Naive thymus-derived CD4-positive, alpha-beta T cell (primary cell): ENCODE data around the gene GABRG3. TPM values are rescaled to one million over a fixed set of nuclear protein-coding genes. Genes with fewer than 3 reads are reported as not detected.

Experiments used
- ATAC-seq: fragments of 150-1000 bp; cut with Tn5 transposase; 2 replicates; pipeline ENCODE4 v1.10.0; 2021; ENCODE audit warnings: mild to moderate bottlenecking, moderate library complexity
- CTCF ChIA-PET: fragments of 350-600 bp; sonication (Branson Sonifier 250); formaldehyde crosslinking; loops from one replicate; lab custom pipeline; 2021; ENCODE audit warnings: antibody characterized with exemption; lab: Charles Lee
- POLR2A ChIA-PET: fragments of 350-600 bp; sonication (Branson Sonifier 250); formaldehyde crosslinking; loops from one replicate; lab custom pipeline; 2021; ENCODE audit warnings: antibody characterized with exemption, inconsistent platforms; lab: Charles Lee
- DNase-seq, 9 donors: peaks; one replicate each; pipeline versions ENCODE4 v3.0.0 to v3.0.0-alpha.2; 2020 to 2022; ENCODE audit warnings: mixed read lengths in 1 of 9
- H3K27ac ChIP-seq: one replicate; pipeline ENCODE4 v1.7.0; 2013; ENCODE audit warnings: mild to moderate bottlenecking, low read depth, low read length, moderate library complexity
- H3K27me3 ChIP-seq, 2 donors: one replicate each; pipeline ENCODE4 v1.7.0; 2013; ENCODE audit warnings: low read length in 2 of 2, mild to moderate bottlenecking in 2 of 2, moderate library complexity in 2 of 2; ENCODE audit not compliant: control insufficient read depth in 2 of 2, insufficient read depth in 2 of 2
- H3K36me3 ChIP-seq, 3 experiments: 1 replicate in 2 of 3; 2 replicates in 1 of 3; pipeline ENCODE4 v1.7.0; 2013; ENCODE audit warnings: low read length in 3 of 3, mild to moderate bottlenecking in 3 of 3, moderate library complexity in 1 of 3; ENCODE audit not compliant: insufficient read depth in 3 of 3, control insufficient read depth in 2 of 3
- H3K4me1 ChIP-seq, 2 donors: one replicate each; pipeline ENCODE4 v1.7.0; 2013; ENCODE audit warnings: low read length in 2 of 2, mild to moderate bottlenecking in 2 of 2, moderate library complexity in 1 of 2; ENCODE audit not compliant: control insufficient read depth in 2 of 2, insufficient read depth in 2 of 2
- H3K4me3 ChIP-seq: 2 replicates; pipeline ENCODE4 v1.7.0; 2013; ENCODE audit warnings: mild to moderate bottlenecking, low read length
- H3K9me3 ChIP-seq, 3 experiments: 1 replicate in 2 of 3; 2 replicates in 1 of 3; pipeline ENCODE4 v1.7.0; 2013; ENCODE audit warnings: low read length in 3 of 3; ENCODE audit not compliant: control insufficient read depth in 2 of 3
- H3K27ac Mint-ChIP-seq, 9 donors: one replicate each; pipeline ENCODE4 v1.8.0; 2020 to 2022; ENCODE audit warnings: mixed read lengths in 9 of 9, mild to moderate bottlenecking in 8 of 9, moderate library complexity in 5 of 9, inconsistent platforms in 2 of 9
- H3K27me3 Mint-ChIP-seq, 5 donors: one replicate each; pipeline ENCODE4 v1.8.0; 2021 to 2022; ENCODE audit warnings: mixed read lengths in 5 of 5, mild to moderate bottlenecking in 1 of 5
- H3K36me3 Mint-ChIP-seq, 5 donors: one replicate each; pipeline ENCODE4 v1.8.0; 2020 to 2022; ENCODE audit warnings: mixed read lengths in 5 of 5, mild to moderate bottlenecking in 3 of 5, inconsistent platforms in 1 of 5
- H3K4me1 Mint-ChIP-seq, 7 donors: one replicate each; pipeline ENCODE4 v1.8.0; 2020 to 2022; ENCODE audit warnings: mixed read lengths in 7 of 7, mild to moderate bottlenecking in 3 of 7, inconsistent platforms in 1 of 7
- H3K4me3 Mint-ChIP-seq, 10 donors: one replicate each; pipeline ENCODE4 v1.8.0; 2020 to 2022; ENCODE audit warnings: mild to moderate bottlenecking in 10 of 10, mixed read lengths in 10 of 10, moderate library complexity in 6 of 10, inconsistent platforms in 2 of 10
- H3K9me3 Mint-ChIP-seq, 11 donors: one replicate each; pipeline ENCODE4 v1.8.0; 2020 to 2022; ENCODE audit warnings: mixed read lengths in 11 of 11, mild to moderate bottlenecking in 4 of 11, inconsistent platforms in 1 of 11, moderate library complexity in 1 of 11
- intact Hi-C, 2 donors: fragments of 100-400 bp; cut with micrococcal nuclease; formaldehyde crosslinking; loops; one replicate each; pipeline ENCODE4 v1.15.1; 2023
- polyA plus RNA-seq, 2 donors: library from polyadenylated mRNA; unstranded; fragments of 300-500 nt; fragmentation: Illumina TruSeq; gene quantifications; one replicate each; pipeline ENCODE4 v1.2.3, GENCODE V29; 2021
- total RNA-seq, 6 experiments: library from RNA in 5 of 6; stranded (reverse) in 5 of 6; gene quantifications; 1 replicate in 5 of 6; 2 replicates in 1 of 6; pipeline ENCODE4 v1.2.3 and lab custom pipeline; 2021 to 2026

GABRG3 gene
- total and polyA plus RNA-seq, 7 experiments from 2014 or later: not detected

- H3K4me1 ChIP-seq: no peaks in the 10 kb centered on the region
- Mint-ChIP-seq H3K27me3 (no peaks in the 10 kb centered on the region), H3K4me3 (no peak overlapping the region), H3K4me1 (no peaks in the 10 kb centered on the region), H3K9me3 (peaks cover 0 to 16% (median 8%) of the 10 kb centered on the region in 11 donors), H3K27ac (no peak overlapping the region), H3K36me3 (no peaks in the 10 kb centered on the region)
- H3K36me3 ChIP-seq: no peaks in the 10 kb centered on the region
- ATAC-seq (no peak), DNase-seq (no peak)
- ChIA-PET CTCF (no interaction called here), POLR2A (no interaction called here)
- H3K27me3 ChIP-seq: no peaks in the 10 kb centered on the region
- intact Hi-C loops: no loop called here
- H3K27ac ChIP-seq: no peak overlapping the region
- no peak overlapping the region for H3K4me3 ChIP-seq
- no peaks in the 10 kb centered on the region for H3K9me3 ChIP-seq
Observed at GRCh38 chr15:26936502-26936901, 34.5 kb upstream of the GABRG3 start.

GRCh38 chr15:26937134-26937533, 33.8 kb upstream of the GABRG3 start:
- Mint-ChIP-seq H3K4me1 (no peaks in the 10 kb centered on the region), H3K9me3 (peaks cover 0 to 13% (median 6%) of the 10 kb centered on the region in 11 donors), H3K27me3 (no peaks in the 10 kb centered on the region), H3K27ac (no peak overlapping the region), H3K4me3 (no peak overlapping the region), H3K36me3 (no peaks in the 10 kb centered on the region)
- no peak for DNase-seq
- Histone ChIP-seq H3K9me3 (no peaks in the 10 kb centered on the region), H3K27ac (no peak overlapping the region), H3K36me3 (no peaks in the 10 kb centered on the region), H3K4me3 (no peak overlapping the region), H3K27me3 (no peaks in the 10 kb centered on the region), H3K4me1 (no peaks in the 10 kb centered on the region)
- ChIA-PET POLR2A (no interaction called here), CTCF (no interaction called here)
- ATAC-seq: peak; percentile 14
- intact Hi-C loops: no loop called here

- ATAC-seq (no peak), DNase-seq (no peak)
- Histone ChIP-seq H3K4me1 (no peaks in the 10 kb centered on the region), H3K27me3 (no peaks in the 10 kb centered on the region), H3K27ac (no peak overlapping the region), H3K36me3 (no peaks in the 10 kb centered on the region), H3K4me3 (no peak overlapping the region), H3K9me3 (no peaks in the 10 kb centered on the region)
- intact Hi-C loops: no loop called here
- Mint-ChIP-seq H3K27ac (no peak overlapping the region), H3K27me3 (peaks cover 0 to 4% (median 0%) of the 10 kb centered on the region in 5 donors), H3K4me1 (no peaks in the 10 kb centered on the region), H3K4me3 (no peak overlapping the region), H3K36me3 (no peaks in the 10 kb centered on the region), H3K9me3 (peaks cover 0 to 13% (median 5%) of the 10 kb centered on the region in 11 donors)
- CTCF ChIA-PET: no interaction called here
- POLR2A ChIA-PET: no interaction called here
Observed at GRCh38 chr15:26939398-26939797, 31.6 kb upstream of the GABRG3 start.

- H3K36me3 Mint-ChIP-seq: no peaks in the 10 kb centered on the region
- H3K9me3 Mint-ChIP-seq: peaks cover 0 to 8% (median 3%) of the 10 kb centered on the region in 11 donors
- no peak overlapping the region for H3K4me3 Mint-ChIP-seq
- H3K36me3 ChIP-seq: no peaks in the 10 kb centered on the region
- H3K27me3 ChIP-seq: no peaks in the 10 kb centered on the region
- no peaks in the 10 kb centered on the region for H3K4me1 ChIP-seq
- H3K27me3 Mint-ChIP-seq: peaks cover 0 to 4% (median 0%) of the 10 kb centered on the region in 5 donors
- no peaks in the 10 kb centered on the region for H3K4me1 Mint-ChIP-seq
- POLR2A ChIA-PET: no interaction called here
- H3K27ac ChIP-seq: no peak overlapping the region
- intact Hi-C loops: no loop called here
- ATAC-seq: no peak
- no peaks in the 10 kb centered on the region for H3K9me3 ChIP-seq
- no peak overlapping the region for H3K4me3 ChIP-seq
- no peak overlapping the region for H3K27ac Mint-ChIP-seq
- DNase-seq: no peak
- CTCF ChIA-PET: no interaction called here
Observed at GRCh38 chr15:26941489-26941888, 29.5 kb upstream of the GABRG3 start.

GRCh38 chr15:26943866-26944265, 27.1 kb upstream of the GABRG3 start:
- DNase-seq (no peak), ATAC-seq (no peak)
- Mint-ChIP-seq H3K4me1 (no peaks in the 10 kb centered on the region), H3K36me3 (no peaks in the 10 kb centered on the region), H3K9me3 (peaks cover 0 to 8% (median 2%) of the 10 kb centered on the region in 11 donors), H3K27me3 (peaks cover 0 to 4% (median 0%) of the 10 kb centered on the region in 5 donors), H3K27ac (no peak overlapping the region), H3K4me3 (no peak overlapping the region)
- H3K36me3 ChIP-seq: no peaks in the 10 kb centered on the region
- intact Hi-C loops: no loop called here
- no peaks in the 10 kb centered on the region for H3K27me3 ChIP-seq
- H3K9me3 ChIP-seq: no peaks in the 10 kb centered on the region
- POLR2A ChIA-PET: no interaction called here
- H3K27ac ChIP-seq: no peak overlapping the region
- no peaks in the 10 kb centered on the region for H3K4me1 ChIP-seq
- CTCF ChIA-PET: no interaction called here
- H3K4me3 ChIP-seq: no peak overlapping the region

- Histone ChIP-seq H3K9me3 (no peaks in the 10 kb centered on the region), H3K4me3 (no peak overlapping the region), H3K27me3 (no peaks in the 10 kb centered on the region), H3K27ac (no peak overlapping the region), H3K36me3 (no peaks in the 10 kb centered on the region), H3K4me1 (no peaks in the 10 kb centered on the region)
- ATAC-seq: no peak
- ChIA-PET CTCF (no interaction called here), POLR2A (no interaction called here)
- H3K27me3 Mint-ChIP-seq: peaks cover 0 to 4% (median 0%) of the 10 kb centered on the region in 5 donors
- intact Hi-C loops: no loop called here
- no peak for DNase-seq
- H3K36me3 Mint-ChIP-seq: no peaks in the 10 kb centered on the region
- no peak overlapping the region for H3K27ac Mint-ChIP-seq
- H3K4me3 Mint-ChIP-seq: no peak overlapping the region
- peaks cover 0 to 8% (median 2%) of the 10 kb centered on the region in 11 donors for H3K9me3 Mint-ChIP-seq
- H3K4me1 Mint-ChIP-seq: no peaks in the 10 kb centered on the region
Observed at GRCh38 chr15:26945046-26945445, 25.9 kb upstream of the GABRG3 start.

- H3K27ac ChIP-seq: no peak overlapping the region
- H3K4me1 ChIP-seq: no peaks in the 10 kb centered on the region
- intact Hi-C loops: no loop called here
- no peak overlapping the region for H3K4me3 ChIP-seq
- ATAC-seq (no peak), DNase-seq (no peak)
- POLR2A ChIA-PET: no interaction called here
- no peaks in the 10 kb centered on the region for H3K36me3 Mint-ChIP-seq
- H3K9me3 Mint-ChIP-seq: peaks cover 0 to 18% (median 11%) of the 10 kb centered on the region in 11 donors
- CTCF ChIA-PET: no interaction called here
- no peaks in the 10 kb centered on the region for H3K27me3 ChIP-seq
- H3K36me3 ChIP-seq: no peaks in the 10 kb centered on the region
- no peak overlapping the region for H3K4me3 Mint-ChIP-seq
- H3K4me1 Mint-ChIP-seq: no peaks in the 10 kb centered on the region
- H3K27ac Mint-ChIP-seq: no peak overlapping the region
- peaks cover 0 to 4% (median 0%) of the 10 kb centered on the region in 5 donors for H3K27me3 Mint-ChIP-seq
- H3K9me3 ChIP-seq: no peaks in the 10 kb centered on the region
Observed at GRCh38 chr15:26950001-26950400, 21.0 kb upstream of the GABRG3 start.
